Measurements from ENCODE around the gene ZNF264. TPM values are rescaled to one million over a fixed set of nuclear protein-coding genes. Genes with fewer than 3 reads are reported as not detected.
"Not testable (repeated sequence)": the region's sequence is repeated elsewhere in the genome, so short reads cannot be mapped to it uniquely, and the experiment has no call there.

The ZNF264 gene
- polyA plus RNA-seq, 3 donors, result 19.5 to 24.6 (median 20.3) TPM

DNA sequence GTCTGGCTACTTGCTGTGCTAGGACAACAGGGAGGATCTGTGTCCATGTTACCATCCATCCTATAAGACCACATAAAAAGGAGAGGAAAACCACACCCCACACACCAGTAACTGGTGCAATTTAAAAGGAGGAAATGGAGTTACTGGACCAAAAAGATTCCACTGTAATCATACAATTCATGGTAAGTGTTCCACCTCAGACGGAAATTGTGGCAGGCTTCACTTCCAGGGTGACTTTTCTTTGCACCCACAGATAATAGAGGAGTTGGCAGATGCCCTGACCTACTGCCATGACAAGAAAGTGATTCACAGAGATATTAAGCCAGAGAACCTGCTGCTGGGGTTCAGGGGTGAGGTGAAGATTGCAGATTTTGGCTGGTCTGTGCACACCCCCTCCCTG lies 41.9 kb downstream of the ZNF264 start:
- no peak for DNase-seq (ENCODE audit: extremely low read depth in 1 of 11, low read depth in 9 of 11, low spot score in 4 of 11)

GRCh38 chr19:57239982-57240310 lies 48.6 kb downstream of the ZNF264 start:
- DNase-seq (ENCODE audit: extremely low read depth in 1 of 11, low read depth in 9 of 11, low spot score in 4 of 11), result peak in 3 of 11 donors; percentile 2 to 34 (median 28)

DNA sequence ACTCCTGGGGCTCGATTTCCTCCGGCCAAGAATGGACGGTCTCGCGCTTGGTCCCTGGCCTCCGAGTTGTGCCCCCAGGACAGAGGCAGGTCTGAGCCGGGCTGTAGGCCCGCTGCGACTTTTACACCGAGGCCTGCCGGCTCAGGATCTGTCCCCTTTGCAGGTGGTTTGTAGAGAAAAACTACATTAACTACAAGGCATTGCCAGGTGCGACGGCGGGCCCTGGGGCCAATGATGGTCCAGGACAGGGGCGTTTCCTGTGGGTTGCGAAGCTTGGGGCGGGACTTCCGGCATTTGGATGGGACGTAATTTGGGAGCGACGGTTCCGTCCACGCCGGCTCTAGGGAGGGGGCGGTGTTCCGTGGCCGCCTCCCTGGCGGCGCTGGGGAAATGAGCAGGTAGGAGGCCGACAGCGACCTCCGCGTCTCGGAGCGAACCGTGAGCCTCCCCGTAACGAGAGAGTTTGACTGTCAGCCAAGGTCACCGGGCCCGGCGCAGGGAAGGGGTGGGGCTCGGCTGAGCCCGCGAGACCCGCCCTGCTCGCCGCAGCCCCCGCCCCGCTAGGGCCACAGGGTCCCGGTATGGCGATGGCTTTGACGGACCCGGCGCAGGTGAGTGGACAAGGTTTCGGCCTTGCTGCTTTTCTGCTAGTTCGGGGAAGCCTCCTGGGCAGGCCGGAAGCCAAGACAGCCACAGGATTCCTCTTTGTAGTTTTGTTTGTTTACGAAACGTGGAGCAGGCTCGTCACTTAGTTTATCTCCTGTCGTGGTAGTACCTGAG lies 49.2 kb downstream of the ZNF264 start, which contains the start of gene ZNF805:
Gene ZNF805, plus strand, starts transcription at position 322 of the 780 bp plus-strand sequence. Its CDS starts 260 bp downstream, at position 582.
- peak; percentile 90 to 96 (median 93) for DNase-seq (ENCODE audit: extremely low read depth in 1 of 11, low read depth in 9 of 11, low spot score in 4 of 11)

GRCh38 chr19:57241176-57241575 lies 49.9 kb downstream of the ZNF264 start:
- peak in 1 of 11 donors; percentile 3 for DNase-seq (ENCODE audit: extremely low read depth in 1 of 11, low read depth in 9 of 11, low spot score in 4 of 11)

- no peak for DNase-seq (ENCODE audit: extremely low read depth in 1 of 11, low read depth in 9 of 11, low spot score in 4 of 11)
Measured at GRCh38 chr19:57242821-57243220, 51.5 kb downstream of the ZNF264 start.

DNA sequence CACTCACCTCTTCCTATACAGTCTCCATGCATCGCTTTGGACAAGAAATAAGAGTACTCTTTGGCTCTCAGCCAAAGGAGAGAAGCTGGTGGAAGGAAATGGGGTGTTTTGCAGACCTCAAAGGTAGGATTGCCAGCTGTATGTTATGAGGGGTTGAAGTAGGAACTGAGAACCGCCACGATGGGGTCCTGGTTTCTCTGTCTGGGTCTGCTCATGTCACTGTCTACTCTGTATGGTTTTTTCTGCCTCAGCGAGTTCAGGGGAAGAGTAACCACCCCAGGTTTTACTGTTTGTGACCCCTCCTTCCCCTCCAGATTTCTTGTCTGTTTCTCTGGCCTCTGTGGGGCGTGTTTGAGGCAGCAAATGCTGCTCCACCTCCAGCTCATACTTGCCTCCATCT lies 53.2 kb downstream of the ZNF264 start:
- no peak for DNase-seq (ENCODE audit: extremely low read depth in 1 of 11, low read depth in 9 of 11, low spot score in 4 of 11)

DNA sequence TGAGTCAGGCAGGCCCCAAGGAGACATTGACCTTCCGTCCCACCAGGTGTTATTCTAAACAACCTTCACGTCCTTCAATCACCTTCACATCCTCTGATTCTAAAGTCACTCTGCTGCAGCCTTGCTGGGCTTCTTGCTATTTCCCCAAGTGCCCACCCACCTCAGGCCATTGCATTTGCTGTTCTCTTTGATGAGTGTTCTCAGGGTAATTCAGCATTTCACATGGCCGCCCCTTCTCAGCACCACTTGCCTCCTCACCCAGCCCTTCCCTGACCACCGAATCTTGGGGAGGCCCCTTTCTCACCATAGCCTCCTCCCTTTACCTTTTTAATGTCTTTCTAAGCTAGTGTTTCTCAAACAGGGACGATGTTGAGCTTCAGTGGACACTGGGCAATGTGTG lies 53.8 kb downstream of the ZNF264 start:
- no peak for DNase-seq (ENCODE audit: extremely low read depth in 1 of 11, low read depth in 9 of 11, low spot score in 4 of 11)

GRCh38 chr19:57245959-57246358 lies 54.7 kb downstream of the ZNF264 start:
- DNase-seq (ENCODE audit: extremely low read depth in 1 of 11, low read depth in 9 of 11, low spot score in 4 of 11), result no peak

DNA sequence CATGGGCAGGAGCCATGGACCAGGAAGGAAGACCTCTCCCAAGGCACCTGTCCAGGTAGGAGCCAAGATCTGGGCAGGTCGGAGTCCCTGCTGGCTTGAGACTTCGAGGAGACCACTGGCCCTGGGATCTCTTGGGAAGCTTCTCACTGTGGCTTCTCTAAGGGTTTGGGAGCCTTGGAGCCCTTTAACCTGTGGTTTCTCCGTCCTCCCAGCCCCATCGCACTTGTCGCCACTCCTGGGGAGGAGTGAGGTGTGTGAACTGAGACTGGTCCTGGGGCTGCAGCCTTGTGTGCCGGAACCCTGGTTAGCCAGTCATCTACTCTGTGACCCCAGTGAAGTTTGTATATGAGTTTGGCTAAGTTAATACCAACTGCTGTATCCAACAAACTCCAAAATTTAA lies 57.3 kb downstream of the ZNF264 start:
- no peak for DNase-seq (ENCODE audit: extremely low read depth in 1 of 11, low read depth in 9 of 11, low spot score in 4 of 11)

GRCh38 chr19:57249329-57249728 lies 58.0 kb downstream of the ZNF264 start:
- DNase-seq (ENCODE audit: extremely low read depth in 1 of 11, low read depth in 9 of 11, low spot score in 4 of 11), result no peak

- DNase-seq (ENCODE audit: extremely low read depth in 1 of 11, low read depth in 9 of 11, low spot score in 4 of 11), result not testable (repeated sequence)
Measured at GRCh38 chr19:57253767-57254166, 62.5 kb downstream of the ZNF264 start.

DNA sequence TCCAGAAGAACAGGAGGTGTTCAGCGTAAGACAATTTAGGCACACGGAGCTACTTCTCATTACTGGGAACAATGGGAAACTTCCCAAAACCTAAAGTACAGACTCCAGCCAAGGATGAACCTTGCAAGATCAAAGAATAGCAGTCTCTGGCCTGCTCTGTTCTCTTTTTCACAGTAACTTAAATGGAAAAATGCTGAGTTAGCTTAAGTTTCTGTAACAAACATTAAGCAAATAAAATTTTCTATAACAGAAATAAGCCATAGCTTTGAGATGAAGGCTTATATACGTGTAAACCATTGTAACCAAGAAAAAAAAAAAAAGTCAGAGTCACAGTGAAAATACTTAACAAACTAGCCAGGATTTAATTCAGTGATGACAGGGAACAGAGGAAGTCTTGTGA lies 70.7 kb downstream of the ZNF264 start:
- no peak for DNase-seq (ENCODE audit: extremely low read depth in 1 of 11, low read depth in 9 of 11, low spot score in 4 of 11)

DNA sequence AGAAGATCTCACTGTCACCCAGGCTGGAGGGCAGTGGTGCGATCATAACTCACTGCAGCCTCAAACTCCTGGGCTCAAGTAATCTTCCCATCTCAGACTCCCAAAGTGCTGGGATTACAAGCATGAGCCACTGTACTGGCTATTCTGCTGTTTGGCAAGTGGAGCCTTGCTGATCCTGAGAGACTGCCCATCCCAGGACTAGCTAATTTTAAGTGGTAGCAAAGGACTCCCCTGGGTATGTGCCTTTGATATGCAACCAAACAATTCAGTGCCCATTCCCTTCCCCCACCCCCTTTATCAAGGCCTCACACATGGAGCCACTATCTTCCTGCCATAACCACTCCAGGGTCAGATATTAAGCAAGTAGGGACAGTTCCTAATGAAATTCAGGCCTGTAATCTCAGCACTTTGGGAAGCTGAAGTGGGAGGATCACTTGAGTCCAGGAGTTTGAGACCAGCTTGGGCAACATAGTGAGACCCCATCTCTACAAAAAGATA lies 72.0 kb downstream of the ZNF264 start:
- no peak for DNase-seq (ENCODE audit: extremely low read depth in 1 of 11, low read depth in 9 of 11, low spot score in 4 of 11)

- peak in 7 of 11 donors; percentile 2 to 30 (median 21) for DNase-seq (ENCODE audit: extremely low read depth in 1 of 11, low read depth in 9 of 11, low spot score in 4 of 11)
Measured at GRCh38 chr19:57267291-57267690, 76.0 kb downstream of the ZNF264 start.

- no peak for DNase-seq (ENCODE audit: extremely low read depth in 1 of 11, low read depth in 9 of 11, low spot score in 4 of 11)
Measured at GRCh38 chr19:57269515-57270250, 78.4 kb downstream of the ZNF264 start.

GRCh38 chr19:57271280-57271679 lies 80.0 kb downstream of the ZNF264 start:
- no peak for DNase-seq (ENCODE audit: extremely low read depth in 1 of 11, low read depth in 9 of 11, low spot score in 4 of 11)

Measured in renal cortex interstitium (tissue), 11 donors.